ENCODE data around the gene SYCE1L. TPM values are rescaled to one million over a fixed set of nuclear protein-coding genes. Genes with fewer than 3 reads are reported as not detected.
"Not testable (repeated sequence)": the region's sequence is repeated elsewhere in the genome, so short reads cannot be mapped to it uniquely, and the experiment has no call there.

The SYCE1L gene, protein sequence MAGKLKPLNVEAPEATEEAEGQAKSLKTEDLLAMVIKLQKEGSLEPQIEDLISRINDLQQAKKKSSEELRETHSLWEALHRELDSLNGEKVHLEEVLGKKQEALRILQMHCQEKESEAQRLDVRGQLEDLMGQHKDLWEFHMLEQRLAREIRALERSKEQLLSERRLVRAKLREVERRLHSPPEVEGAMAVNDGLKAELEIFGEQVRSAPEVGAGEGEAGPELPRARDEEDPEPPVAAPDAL
- 1 to 10 TPM; 4.3 to 7.1 TPM for total RNA-seq

DNA sequence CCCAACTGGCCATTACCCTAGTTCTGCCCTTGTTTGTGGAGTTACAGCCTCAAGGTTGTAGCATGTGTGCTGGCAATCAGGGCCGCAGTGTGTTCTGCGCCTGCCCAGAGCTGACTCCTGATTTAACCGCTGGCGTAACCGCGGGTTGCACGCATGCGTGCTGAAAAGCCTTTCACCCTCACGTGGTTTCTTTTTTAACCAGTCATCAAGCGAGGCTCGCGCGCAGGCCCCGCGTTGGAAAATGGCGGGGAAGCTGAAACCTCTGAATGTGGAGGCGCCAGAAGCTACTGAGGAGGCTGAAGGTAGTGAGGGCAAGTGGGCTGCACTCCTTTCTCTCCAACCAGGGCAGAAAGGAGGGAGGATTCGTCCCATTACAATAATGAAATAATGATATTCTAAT, at the start of gene SYCE1L:
Gene SYCE1L (plus strand): TSS at position 198 of the 400 bp plus-strand sequence. CDS start 44 bp downstream, at position 242.
- no peaks in the 10 kb centered on the region for H3K27me3 Mint-ChIP-seq
- POLR2A ChIA-PET, result no interaction called here
- ATAC-seq, result no peak
- CTCF ChIA-PET, result no interaction called here
- DNase-seq, result no peak
- H3K9me3 Mint-ChIP-seq (ENCODE audit: low read depth), result no peaks in the 10 kb centered on the region
- intact Hi-C loops (cut with DNase I, micrococcal nuclease), result no loop called here
- no peak within 1 kb of the TSS for H3K4me3 Mint-ChIP-seq
- H3K36me3 Mint-ChIP-seq (ENCODE audit: low read depth), result peaks cover 43% of the 10 kb centered on the region
- no peak within 1 kb of the TSS for H3K27ac Mint-ChIP-seq
- H3K4me1 Mint-ChIP-seq, result peaks cover 2% of the 10 kb centered on the region

DNA sequence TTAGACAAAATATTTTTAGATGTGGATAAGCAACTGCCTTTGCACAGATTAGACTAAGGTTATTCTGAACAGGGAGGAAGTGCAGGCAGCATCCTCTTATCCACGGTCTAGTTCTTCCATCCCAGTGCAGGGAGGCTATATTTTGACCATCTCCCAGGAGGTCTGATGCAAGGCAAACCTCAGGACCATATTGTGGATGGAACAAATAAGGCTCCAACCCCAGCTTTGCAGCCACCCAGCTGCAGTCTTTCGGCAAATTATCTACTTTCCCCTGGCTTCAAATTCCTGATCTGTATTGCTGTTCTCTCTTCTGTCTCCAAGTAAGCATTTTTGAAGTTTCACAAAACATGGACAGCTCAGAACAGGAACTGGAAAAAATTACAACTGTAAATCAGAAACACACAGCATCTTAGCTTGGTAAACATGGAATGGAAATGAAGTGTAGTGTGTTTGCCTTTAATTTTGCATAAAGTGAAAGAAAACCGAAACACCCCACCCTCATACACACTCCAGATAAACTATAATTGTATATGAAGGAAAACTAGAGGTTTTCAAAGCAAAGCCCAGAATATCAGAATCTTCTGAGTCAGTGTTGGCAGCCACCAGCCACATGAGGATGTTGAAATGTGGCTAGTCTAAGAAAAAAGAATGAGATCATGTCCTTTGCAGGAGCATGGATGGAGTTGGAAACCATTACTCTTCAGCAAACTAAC, 41.7 kb upstream of the SYCE1L start:
- POLR2A ChIA-PET, result no interaction called here
- intact Hi-C loops (cut with DNase I, micrococcal nuclease), result no loop called here
- CTCF ChIA-PET, result interaction anchor here (4.8 kb wide), 1 partner anchor 13 kb away, joined by 16 read pairs; no protein-coding TSS in a partner anchor
- ATAC-seq (no peak), DNase-seq (no peak)
- H3K27me3 Mint-ChIP-seq, result peaks cover 12% of the 10 kb centered on the region
- no peaks in the 10 kb centered on the region for H3K36me3 Mint-ChIP-seq (ENCODE audit: low read depth)
- no peak overlapping the region for H3K4me3 Mint-ChIP-seq
- no peaks in the 10 kb centered on the region for H3K4me1 Mint-ChIP-seq
- H3K27ac Mint-ChIP-seq, result no peak overlapping the region
- no peaks in the 10 kb centered on the region for H3K9me3 Mint-ChIP-seq (ENCODE audit: low read depth)

DNA sequence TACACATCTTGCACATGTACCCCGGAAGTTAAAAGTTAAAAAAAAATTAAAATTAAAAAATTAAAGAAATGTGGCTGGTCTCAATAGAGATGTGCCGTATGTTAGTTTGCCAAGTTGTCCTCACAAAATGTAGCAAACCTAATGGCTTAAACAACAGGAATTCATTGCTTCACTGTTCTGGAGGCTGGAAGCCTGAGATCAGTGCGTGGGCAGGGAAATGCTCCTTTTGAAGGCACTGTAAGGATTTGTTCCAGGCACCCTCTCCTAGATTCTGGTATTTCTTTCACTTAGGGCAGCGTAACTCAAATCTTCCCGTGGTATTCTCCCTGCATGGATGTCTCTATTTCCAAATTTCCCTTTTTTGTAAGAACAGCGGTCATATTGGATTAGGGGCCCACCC, 40.9 kb upstream of the SYCE1L start:
- Mint-ChIP-seq H3K4me1 (no peaks in the 10 kb centered on the region), H3K27me3 (peaks cover 15% of the 10 kb centered on the region), H3K4me3 (no peak overlapping the region), H3K36me3 (ENCODE audit: low read depth) (no peaks in the 10 kb centered on the region), H3K27ac (no peak overlapping the region), H3K9me3 (ENCODE audit: low read depth) (no peaks in the 10 kb centered on the region)
- DNase-seq (no peak), ATAC-seq (no peak)
- intact Hi-C loops (cut with DNase I, micrococcal nuclease), result no loop called here
- ChIA-PET CTCF (no interaction called here), POLR2A (no interaction called here)

DNA sequence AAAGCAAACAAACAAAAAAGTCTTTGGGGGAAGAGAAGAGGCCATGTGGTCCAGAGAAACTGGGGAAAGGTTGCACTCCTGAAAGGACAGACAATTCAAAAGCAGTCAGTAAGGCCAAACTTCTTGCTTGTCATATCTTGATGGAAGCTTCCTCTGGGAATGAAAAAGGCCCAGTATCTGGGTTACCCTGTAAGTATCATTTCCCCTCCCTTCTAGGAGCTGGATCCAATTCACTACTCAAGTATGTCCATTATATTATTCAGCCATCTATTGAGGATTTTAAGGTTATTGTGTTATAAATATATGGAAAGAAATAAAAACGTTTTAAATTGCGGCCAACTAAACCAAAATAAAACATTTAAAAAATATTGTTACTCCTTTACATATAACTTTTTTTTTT, 34.2 kb upstream of the SYCE1L start:
- peaks cover 21% of the 10 kb centered on the region for H3K27me3 Mint-ChIP-seq
- H3K4me1 Mint-ChIP-seq, result no peaks in the 10 kb centered on the region
- ChIA-PET POLR2A (no interaction called here), CTCF (interaction anchor here (1.3 kb wide), 1 partner anchor 29 kb away, joined by 4 read pairs; no protein-coding TSS in a partner anchor)
- intact Hi-C loops (cut with DNase I, micrococcal nuclease), result no loop called here
- no peaks in the 10 kb centered on the region for H3K9me3 Mint-ChIP-seq (ENCODE audit: low read depth)
- no peak overlapping the region for H3K27ac Mint-ChIP-seq
- DNase-seq (no peak), ATAC-seq (no peak)
- no peak overlapping the region for H3K4me3 Mint-ChIP-seq
- H3K36me3 Mint-ChIP-seq (ENCODE audit: low read depth), result no peaks in the 10 kb centered on the region

DNA sequence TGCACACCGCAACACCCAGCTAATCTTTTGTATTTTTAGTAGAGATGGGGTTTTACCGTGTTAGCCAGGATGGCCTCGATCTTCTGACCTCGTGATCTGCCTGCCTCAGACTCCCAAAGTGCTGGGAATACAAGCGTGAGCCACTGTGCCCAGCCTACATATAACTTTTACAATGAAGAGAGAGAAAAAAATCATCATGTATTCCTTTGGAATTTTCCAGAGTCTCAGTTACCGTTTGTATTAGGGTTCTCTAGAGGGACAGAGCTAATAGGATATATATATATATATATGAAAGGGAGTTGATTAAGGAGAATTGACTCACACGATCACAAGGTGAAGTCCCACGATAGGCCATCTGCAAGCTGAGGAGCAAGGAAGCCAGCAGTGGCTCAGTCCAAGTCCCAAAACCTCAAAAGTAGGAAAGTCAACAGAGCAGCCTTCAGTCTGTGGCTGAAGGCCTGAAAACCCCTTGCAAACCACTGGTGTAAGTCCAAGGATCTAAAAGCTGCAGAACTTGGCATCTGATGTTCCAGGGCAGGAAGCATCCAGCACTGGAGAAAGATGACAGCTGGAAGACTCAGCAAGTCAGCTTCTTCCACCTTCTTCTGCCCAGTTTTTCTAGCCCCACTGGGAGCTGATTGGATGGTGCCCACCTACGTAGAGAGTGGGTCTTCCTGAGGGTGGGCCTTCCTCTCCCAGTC, 33.5 kb upstream of the SYCE1L start:
- intact Hi-C loops (cut with DNase I, micrococcal nuclease); H3K27ac Mint-ChIP-seq; DNase-seq; POLR2A ChIA-PET; H3K4me3 Mint-ChIP-seq; H3K36me3 Mint-ChIP-seq (ENCODE audit: low read depth); ATAC-seq; H3K4me1 Mint-ChIP-seq; H3K9me3 Mint-ChIP-seq (ENCODE audit: low read depth): not testable (repeated sequence)
- H3K27me3 Mint-ChIP-seq, result peaks cover 28% of the 10 kb centered on the region
- CTCF ChIA-PET, result interaction anchor here (1.3 kb wide), 1 partner anchor 29 kb away, joined by 4 read pairs; no protein-coding TSS in a partner anchor

DNA sequence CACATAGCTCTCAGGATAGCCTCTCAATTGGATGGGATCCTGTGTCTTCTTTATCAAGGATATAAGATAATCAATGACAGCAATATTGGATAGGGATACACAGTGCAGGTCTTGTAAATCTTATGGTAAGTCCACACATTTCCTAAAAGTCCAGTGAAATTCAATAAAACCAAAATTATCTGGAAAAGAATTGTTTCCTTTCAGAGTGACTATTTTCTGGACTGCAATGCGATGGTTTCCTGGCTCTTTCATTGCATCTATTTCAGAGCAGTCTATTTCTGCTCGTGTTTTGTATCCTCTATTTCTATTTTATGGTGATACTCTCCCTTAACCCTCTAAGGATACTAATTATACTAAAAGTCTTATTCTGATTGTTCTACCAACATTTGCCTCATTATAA, 32.5 kb upstream of the SYCE1L start:
- Mint-ChIP-seq H3K36me3 (ENCODE audit: low read depth) (no peaks in the 10 kb centered on the region), H3K27ac (no peak overlapping the region), H3K4me1 (no peaks in the 10 kb centered on the region), H3K9me3 (ENCODE audit: low read depth) (no peaks in the 10 kb centered on the region), H3K27me3 (peaks cover 30% of the 10 kb centered on the region), H3K4me3 (no peak overlapping the region)
- ChIA-PET POLR2A (no interaction called here), CTCF (no interaction called here)
- no peak for DNase-seq
- intact Hi-C loops (cut with DNase I, micrococcal nuclease), result no loop called here
- ATAC-seq, result no peak

DNA sequence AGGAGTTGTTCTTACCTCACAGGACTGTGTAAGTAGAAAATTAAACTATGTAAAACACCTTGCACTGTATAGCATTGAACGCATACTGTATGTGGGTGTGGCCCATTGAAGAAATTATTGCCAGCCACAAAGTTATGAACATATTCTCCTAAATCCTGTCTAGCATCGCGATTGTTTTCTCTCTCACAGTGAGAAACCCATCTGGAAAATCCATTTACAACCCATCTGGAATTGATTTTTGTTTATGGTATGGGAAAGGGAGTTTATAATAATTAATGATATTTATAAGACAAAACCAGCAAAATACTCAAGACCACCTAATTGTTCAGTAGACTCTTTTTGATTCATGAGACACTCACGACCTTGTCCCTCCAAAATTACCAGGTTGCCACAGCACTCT, 30.3 kb upstream of the SYCE1L start:
- Mint-ChIP-seq H3K27ac (no peak overlapping the region), H3K27me3 (peaks cover 32% of the 10 kb centered on the region), H3K9me3 (ENCODE audit: low read depth) (no peaks in the 10 kb centered on the region), H3K4me3 (no peak overlapping the region), H3K36me3 (ENCODE audit: low read depth) (no peaks in the 10 kb centered on the region), H3K4me1 (no peaks in the 10 kb centered on the region)
- ChIA-PET POLR2A (no interaction called here), CTCF (interaction anchor here (0.7 to 4.0 kb wide), 3 partner anchors 8 to 817 kb away, joined by 3 to 21 read pairs (median 15); no protein-coding TSS in a partner anchor)
- no peak for ATAC-seq
- DNase-seq, result no peak
- intact Hi-C loops (cut with DNase I, micrococcal nuclease), result no loop called here

DNA sequence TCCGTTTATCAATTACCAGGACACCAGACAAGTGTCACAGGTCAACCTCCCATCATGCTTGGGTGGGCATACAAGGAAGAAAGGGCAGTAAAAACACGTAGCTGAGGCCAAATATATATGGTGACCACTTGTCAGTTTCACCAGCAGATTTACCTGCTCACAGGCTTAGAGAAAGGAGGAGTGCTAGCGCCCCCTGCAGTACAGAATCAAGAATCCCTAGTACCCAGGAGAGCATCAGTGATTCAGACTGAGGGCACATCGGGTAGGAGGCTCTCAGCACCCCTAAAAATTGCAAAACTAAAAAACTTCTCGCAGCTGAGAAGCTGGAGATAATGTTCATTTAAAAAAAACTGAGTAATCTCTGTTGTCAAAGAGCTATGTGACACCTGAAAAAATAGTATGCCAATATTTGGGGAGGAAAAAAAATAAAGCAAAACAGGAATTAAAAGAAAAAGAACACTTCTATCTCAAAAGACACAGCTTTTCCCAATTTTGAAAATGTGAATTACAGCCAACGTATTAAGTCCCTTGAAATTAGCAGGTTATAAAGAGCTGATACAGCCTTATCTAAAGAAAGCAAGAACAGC, 29.5 kb upstream of the SYCE1L start:
- ChIA-PET CTCF (interaction anchor here (0.7 to 4.0 kb wide), 16 partner anchors 9 to 1962 kb away, joined by 3 to 30 read pairs (median 4); partner anchors contain the start of gene ADAT1), POLR2A (no interaction called here)
- Mint-ChIP-seq H3K4me1 (no peaks in the 10 kb centered on the region), H3K36me3 (ENCODE audit: low read depth) (no peaks in the 10 kb centered on the region), H3K9me3 (ENCODE audit: low read depth) (no peaks in the 10 kb centered on the region), H3K4me3 (no peak overlapping the region), H3K27ac (no peak overlapping the region), H3K27me3 (peaks cover 36% of the 10 kb centered on the region)
- ATAC-seq (peak; percentile 80), DNase-seq (peak; percentile 78)
- intact Hi-C loops (cut with DNase I, micrococcal nuclease), result loop anchor here in 1 of 2 experiments (2.0 to 10.0 kb wide), 3 partner anchors 125 to 891 kb away; no protein-coding TSS in a partner anchor

DNA sequence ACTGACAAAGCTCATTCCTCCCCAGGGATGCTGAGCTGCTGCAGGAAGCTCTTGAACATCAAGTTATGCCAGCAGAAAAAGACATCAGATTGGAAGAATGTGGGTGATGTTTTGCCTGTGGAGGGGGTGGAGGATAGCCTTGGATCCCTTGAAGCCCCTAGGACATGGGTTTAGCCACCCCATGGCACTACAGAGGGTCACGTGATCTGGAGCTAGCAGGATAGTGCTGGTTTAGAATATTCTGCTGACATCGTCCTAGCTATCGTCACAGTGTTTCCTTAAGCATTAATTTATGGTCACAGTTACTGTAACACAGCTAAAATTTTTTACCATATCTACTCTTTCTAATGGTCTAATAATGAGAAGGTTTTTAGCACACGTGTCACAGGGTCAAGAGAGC, 28.4 kb upstream of the SYCE1L start:
- Mint-ChIP-seq H3K4me3 (no peak overlapping the region), H3K9me3 (ENCODE audit: low read depth) (no peaks in the 10 kb centered on the region)
- intact Hi-C loops (cut with DNase I, micrococcal nuclease), result loop anchor here in 1 of 2 experiments (1.0 to 10.0 kb wide), 4 partner anchors 126 to 1382 kb away; no protein-coding TSS in a partner anchor

DNA sequence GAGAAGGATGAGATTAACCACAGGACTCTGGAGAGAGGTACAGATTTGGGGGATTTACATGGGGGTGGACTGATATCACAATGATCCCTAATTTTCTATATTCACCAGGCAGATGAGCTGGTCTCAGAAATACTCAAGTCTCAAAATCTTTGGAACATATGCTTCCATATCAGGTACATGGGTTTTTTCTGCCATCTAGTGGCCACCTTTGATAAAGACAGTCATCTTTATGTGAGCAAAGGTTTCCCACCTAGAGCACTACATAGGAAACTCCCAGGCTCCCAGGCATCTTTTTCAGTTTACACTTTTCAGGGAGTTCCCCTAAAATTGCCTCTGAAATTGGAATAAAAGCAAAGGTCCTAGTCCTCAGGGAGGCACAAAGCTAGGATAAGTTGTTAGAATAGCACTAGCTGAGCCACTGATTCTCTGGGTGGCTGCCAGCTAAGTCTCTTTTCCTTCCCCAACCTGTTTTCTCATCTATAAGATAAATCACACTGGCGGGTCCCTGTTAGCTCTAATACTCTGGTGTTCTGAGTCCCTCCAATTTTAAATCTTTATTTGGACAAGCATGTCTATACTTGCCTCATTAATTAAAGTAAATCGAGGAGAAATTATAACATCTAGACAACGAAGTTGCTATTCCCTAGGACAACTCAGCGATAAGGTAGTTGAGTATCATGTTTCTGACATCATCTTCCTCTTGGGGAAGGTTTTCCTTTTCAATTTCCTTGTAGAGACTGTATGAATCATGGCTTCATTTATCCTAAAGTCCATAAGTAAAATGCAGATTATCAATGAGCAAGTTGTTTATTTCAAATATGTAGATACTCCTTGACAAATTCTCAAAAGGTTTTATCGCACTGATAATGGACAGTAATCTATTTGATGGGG, 27.2 kb upstream of the SYCE1L start:
- POLR2A ChIA-PET, result interaction anchor here (0.6 kb wide), 1 partner anchor 78 kb away, joined by 3 read pairs; no protein-coding TSS in a partner anchor
- DNase-seq (peak; percentile 27), ATAC-seq (peak; percentile 57)
- CTCF ChIA-PET, result interaction anchor here (0.7 to 4.0 kb wide), 23 partner anchors 9 to 1408 kb away, joined by 3 to 30 read pairs (median 4); no protein-coding TSS in a partner anchor
- no peaks in the 10 kb centered on the region for H3K9me3 Mint-ChIP-seq (ENCODE audit: low read depth)
- no peak overlapping the region for H3K27ac Mint-ChIP-seq
- no peaks in the 10 kb centered on the region for H3K4me1 Mint-ChIP-seq
- H3K27me3 Mint-ChIP-seq, result peaks cover 47% of the 10 kb centered on the region
- no peaks in the 10 kb centered on the region for H3K36me3 Mint-ChIP-seq (ENCODE audit: low read depth)
- intact Hi-C loops (cut with DNase I, micrococcal nuclease), result loop anchor here in 1 of 2 experiments (1.0 to 10.0 kb wide), 5 partner anchors 127 to 1383 kb away; no protein-coding TSS in a partner anchor
- no peak overlapping the region for H3K4me3 Mint-ChIP-seq

More for the DNA sequence above, 28.4 kb upstream of the SYCE1L start:
- H3K27me3 Mint-ChIP-seq, result peaks cover 42% of the 10 kb centered on the region
- DNase-seq, result no peak
- H3K36me3 Mint-ChIP-seq (ENCODE audit: low read depth), result no peaks in the 10 kb centered on the region
- no peak for ATAC-seq
- no peak overlapping the region for H3K27ac Mint-ChIP-seq
- H3K4me1 Mint-ChIP-seq, result no peaks in the 10 kb centered on the region
- ChIA-PET CTCF (interaction anchor here (0.6 to 4.0 kb wide), 27 partner anchors 10 to 1583 kb away, joined by 3 to 30 read pairs (median 4); no protein-coding TSS in a partner anchor), POLR2A (interaction anchor here (0.6 kb wide), 1 partner anchor 76 kb away, joined by 3 read pairs; no protein-coding TSS in a partner anchor)

Measured in activated CD4-positive, alpha-beta T cell treated with anti-CD3 and anti-CD28 coated beads for 36 hours (primary cell).